GM21515 (cell line): ENCODE measurements around the gene PSEN2.
"Not testable (repeated sequence)": the region's sequence is repeated elsewhere in the genome, so short reads cannot be mapped to it uniquely, and the experiment has no call there.

ENCODE experiments used
- ATAC-seq: cut with Tn5 transposase; IDR thresholded peaks from one replicate; pipeline ENCODE4 v1.9.1; 2021; ENCODE audit not compliant: unreplicated experiment

The PSEN2 gene

GRCh38 chr1:226908913-226909312 lies 38.5 kb downstream of the PSEN2 start:
- no peak for ATAC-seq

GRCh38 chr1:226912587-226913176 lies 42.3 kb downstream of the PSEN2 start:
- ATAC-seq: peak; percentile 53

- ATAC-seq: no peak
Observed at GRCh38 chr1:226915672-226915995, 45.2 kb downstream of the PSEN2 start.

- no peak for ATAC-seq
Observed at GRCh38 chr1:226916497-226916896, 46.1 kb downstream of the PSEN2 start.

- no peak for ATAC-seq
Observed at GRCh38 chr1:226919587-226919986, 49.2 kb downstream of the PSEN2 start.

- ATAC-seq: no peak
Observed at GRCh38 chr1:226919995-226920394, 49.6 kb downstream of the PSEN2 start.

GRCh38 chr1:226920446-226920894 lies 50.1 kb downstream of the PSEN2 start:
- no peak for ATAC-seq

GRCh38 chr1:226921504-226921903 lies 51.1 kb downstream of the PSEN2 start:
- no peak for ATAC-seq

GRCh38 chr1:226929260-226930111 lies 59.1 kb downstream of the PSEN2 start:
- ATAC-seq: not testable (repeated sequence)

- no peak for ATAC-seq
Observed at GRCh38 chr1:226934483-226935237, 64.2 kb downstream of the PSEN2 start.

GRCh38 chr1:226937940-226938725 lies 67.7 kb downstream of the PSEN2 start:
- ATAC-seq: no peak

- no peak for ATAC-seq
Observed at GRCh38 chr1:226938903-226939437, 68.6 kb downstream of the PSEN2 start.

- ATAC-seq: peak; percentile 37
Observed at GRCh38 chr1:226939438-226940028, 69.1 kb downstream of the PSEN2 start.

- peak; percentile 98 for ATAC-seq
Observed at GRCh38 chr1:226940029-226940805, 69.8 kb downstream of the PSEN2 start, which contains the start of gene COQ8A. Gene COQ8A, plus strand, starts transcription at chr1:226940294. Its CDS starts 21,092 bp downstream, at chr1:226961386.

GRCh38 chr1:226940806-226941067 lies 70.3 kb downstream of the PSEN2 start:
- ATAC-seq: no peak

- ATAC-seq: no peak
Observed at GRCh38 chr1:226942392-226942791, 72.0 kb downstream of the PSEN2 start.

GRCh38 chr1:226943156-226943555 lies 72.7 kb downstream of the PSEN2 start:
- no peak for ATAC-seq

- ATAC-seq: no peak
Observed at GRCh38 chr1:226943927-226944326, 73.5 kb downstream of the PSEN2 start.

GRCh38 chr1:226945106-226945857 lies 74.9 kb downstream of the PSEN2 start:
- no peak for ATAC-seq
